Measurements from ENCODE around the gene LPCAT1.

DNA sequence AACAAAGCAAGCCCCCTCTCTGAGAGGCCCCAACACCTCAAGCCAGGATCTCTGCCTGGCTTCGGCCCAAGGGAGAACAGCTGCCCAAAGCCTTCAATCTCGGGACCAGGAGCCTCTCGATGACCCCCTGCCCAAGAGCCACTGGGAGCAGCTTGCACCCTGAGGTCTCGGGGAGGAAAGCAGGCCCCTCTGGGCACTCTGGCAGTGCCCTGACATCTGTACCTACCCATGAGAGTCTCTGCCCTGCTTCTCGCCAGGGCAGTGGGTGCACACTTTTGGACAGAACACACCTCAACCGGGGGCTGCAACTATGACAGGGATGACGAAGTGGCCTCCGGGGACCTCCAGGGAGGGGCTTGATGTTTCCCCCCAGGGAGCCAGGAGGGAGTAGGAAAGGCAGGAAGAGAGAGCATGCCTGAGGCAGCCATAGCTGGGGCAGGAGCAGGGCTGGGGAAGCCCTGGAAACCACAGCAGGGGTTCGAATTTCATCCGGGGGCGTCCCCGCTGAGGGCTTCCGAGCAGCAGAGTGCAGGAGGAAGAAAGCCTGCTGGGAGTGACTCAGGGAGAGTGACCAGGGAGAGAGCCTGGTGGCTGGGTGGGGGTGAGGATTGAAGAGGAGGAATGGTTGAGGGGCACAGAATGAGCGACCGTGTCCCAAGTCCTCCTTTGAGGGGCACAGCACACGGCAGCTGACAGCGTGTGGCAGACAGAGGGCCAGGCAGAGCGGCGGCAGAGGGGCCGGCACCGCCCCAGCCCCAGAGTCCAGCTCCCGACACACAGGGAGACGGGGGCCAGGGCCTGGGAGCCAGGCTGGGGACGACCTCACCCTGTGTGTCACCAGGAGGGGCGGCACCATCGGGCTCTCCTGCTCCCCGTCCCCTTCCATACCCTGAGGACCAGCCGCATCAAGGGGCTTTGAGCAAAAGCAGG, 1.8 kb downstream of the LPCAT1 start:
- TF ChIP-seq, protein P1, sequence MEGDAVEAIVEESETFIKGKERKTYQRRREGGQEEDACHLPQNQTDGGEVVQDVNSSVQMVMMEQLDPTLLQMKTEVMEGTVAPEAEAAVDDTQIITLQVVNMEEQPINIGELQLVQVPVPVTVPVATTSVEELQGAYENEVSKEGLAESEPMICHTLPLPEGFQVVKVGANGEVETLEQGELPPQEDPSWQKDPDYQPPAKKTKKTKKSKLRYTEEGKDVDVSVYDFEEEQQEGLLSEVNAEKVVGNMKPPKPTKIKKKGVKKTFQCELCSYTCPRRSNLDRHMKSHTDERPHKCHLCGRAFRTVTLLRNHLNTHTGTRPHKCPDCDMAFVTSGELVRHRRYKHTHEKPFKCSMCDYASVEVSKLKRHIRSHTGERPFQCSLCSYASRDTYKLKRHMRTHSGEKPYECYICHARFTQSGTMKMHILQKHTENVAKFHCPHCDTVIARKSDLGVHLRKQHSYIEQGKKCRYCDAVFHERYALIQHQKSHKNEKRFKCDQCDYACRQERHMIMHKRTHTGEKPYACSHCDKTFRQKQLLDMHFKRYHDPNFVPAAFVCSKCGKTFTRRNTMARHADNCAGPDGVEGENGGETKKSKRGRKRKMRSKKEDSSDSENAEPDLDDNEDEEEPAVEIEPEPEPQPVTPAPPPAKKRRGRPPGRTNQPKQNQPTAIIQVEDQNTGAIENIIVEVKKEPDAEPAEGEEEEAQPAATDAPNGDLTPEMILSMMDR (IDR thresholded peaks at IDR 0.05): no peak
- TF ChIP-seq POLR2A (IDR thresholded peaks at IDR 0.05): no peak

Measured in Peyer's patch (tissue), 4 donors.